HEK293 (cell line): ENCODE results near the gene IGSF9B.

Experiments used
- CTCF ChIA-PET: fragments of 350-600 bp; formaldehyde crosslinking; extraction: SDS; loops from one replicate; lab custom pipeline; 2021; ENCODE audit warnings: antibody characterized with exemption; lab: Yijun Ruan, JAX
- POLR2A ChIA-PET: fragments of 300-600 bp; formaldehyde crosslinking; extraction: SDS; loops from one replicate; lab custom pipeline; 2020; ENCODE audit warnings: antibody characterized with exemption, inconsistent platforms; lab: Yijun Ruan, JAX
- H3K27ac ChIP-seq: fragments of 200-500 bp; sonication (Bioruptor generic); 2 replicates; pipeline ENCODE4 v1.5.1; 2014; ENCODE audit warnings: low read depth, low read length, control low read depth, inconsistent platforms; ENCODE audit errors: extremely low read depth
- H3K36me3 ChIP-seq, 2 experiments: fragments of 200-500 bp in 1 of 2; sonication (Bioruptor generic) in 1 of 2; 1 replicate in 1 of 2; 2 replicates in 1 of 2; pipeline ENCODE4 v1.5.1; 2014 to 2017; ENCODE audit warnings: inconsistent platforms in 2 of 2, low read length in 2 of 2; ENCODE audit not compliant: control insufficient read depth in 2 of 2, insufficient read depth in 1 of 2
- H3K4me1 ChIP-seq: fragments of 200-500 bp; sonication (Bioruptor generic); 2 replicates; pipeline ENCODE4 v1.5.1; 2014; ENCODE audit warnings: mild to moderate bottlenecking, low read length, inconsistent platforms; ENCODE audit not compliant: control insufficient read depth, insufficient read depth
- H3K4me3 ChIP-seq: 2 replicates; pipeline ENCODE4 v1.5.1; 2011; ENCODE audit warnings: low read depth, mild to moderate bottlenecking, control low read depth, low read length, moderate library complexity
- H3K9me3 ChIP-seq: fragments of 200-500 bp; sonication (Bioruptor generic); 2 replicates; pipeline ENCODE4 v1.5.1; 2014; ENCODE audit warnings: low read depth, low read length, inconsistent platforms; ENCODE audit not compliant: control insufficient read depth, insufficient read depth
- GFI1B ChIP-seq: fragments of 450-650 bp; formaldehyde crosslinking; IDR thresholded peaks from 2 replicates; pipeline ENCODE4 v1.5.1; 2016; ENCODE audit warnings: missing biosample characterization, missing genetic modification characterization
- REPIN1 ChIP-seq: fragments of 450-650 bp; formaldehyde crosslinking; IDR thresholded peaks from 2 replicates; pipeline ENCODE4 v1.5.1; 2017; ENCODE audit warnings: missing biosample characterization, missing genetic modification characterization, low read depth
- ZBTB7A ChIP-seq: fragments of 450-650 bp; formaldehyde crosslinking; IDR thresholded peaks from 2 replicates; pipeline ENCODE4 v1.5.1; 2016; ENCODE audit warnings: low read depth, missing biosample characterization, missing genetic modification characterization
- ZNF10 ChIP-seq: fragments of 450-650 bp; formaldehyde crosslinking; IDR thresholded peaks from 2 replicates; pipeline ENCODE4 v1.5.1; 2017; ENCODE audit warnings: missing biosample characterization, missing genetic modification characterization
- ZNF140 ChIP-seq: fragments of 450-650 bp; formaldehyde crosslinking; IDR thresholded peaks from 2 replicates; pipeline ENCODE4 v1.5.1; 2016; ENCODE audit warnings: missing biosample characterization, missing genetic modification characterization
- ZNF292 ChIP-seq: fragments of 450-650 bp; formaldehyde crosslinking; IDR thresholded peaks from 2 replicates; pipeline ENCODE4 v1.5.1; 2016; ENCODE audit warnings: low read depth, missing biosample characterization, missing genetic modification characterization, borderline replicate concordance
- ZNF311 ChIP-seq: fragments of 450-650 bp; formaldehyde crosslinking; IDR thresholded peaks from 2 replicates; pipeline ENCODE4 v1.5.1; 2017; ENCODE audit warnings: missing biosample characterization, missing genetic modification characterization, borderline replicate concordance
- ZNF341 ChIP-seq: fragments of 450-650 bp; formaldehyde crosslinking; IDR thresholded peaks from 2 replicates; pipeline ENCODE4; 2016; ENCODE audit warnings: low read depth, missing biosample characterization, missing genetic modification characterization
- ZNF423 ChIP-seq: fragments of 450-650 bp; formaldehyde crosslinking; IDR thresholded peaks from 2 replicates; pipeline ENCODE4 v1.5.1; 2016; ENCODE audit warnings: missing biosample characterization, missing genetic modification characterization
- ZNF433 ChIP-seq: fragments of 450-650 bp; formaldehyde crosslinking; IDR thresholded peaks from 2 replicates; pipeline ENCODE4 v1.5.1; 2016; ENCODE audit warnings: missing biosample characterization, missing genetic modification characterization, low read depth
- ZNF501 ChIP-seq: fragments of 450-650 bp; formaldehyde crosslinking; IDR thresholded peaks from 2 replicates; pipeline ENCODE4 v1.5.1; 2016; ENCODE audit warnings: missing biosample characterization, missing genetic modification characterization
- ZNF555 ChIP-seq: fragments of 450-650 bp; formaldehyde crosslinking; conservative IDR thresholded peaks from 2 replicates; pipeline ENCODE4 v1.5.1; 2017; ENCODE audit warnings: missing biosample characterization, mild to moderate bottlenecking, missing genetic modification characterization, inconsistent platforms
- ZNF571 ChIP-seq: fragments of 450-650 bp; formaldehyde crosslinking; IDR thresholded peaks from 2 replicates; pipeline ENCODE4 v1.5.0; 2017; ENCODE audit warnings: missing biosample characterization, missing genetic modification characterization
- ZNF596 ChIP-seq: fragments of 450-650 bp; IDR thresholded peaks from 2 replicates; pipeline ENCODE4 v1.5.0; 2018; ENCODE audit warnings: missing biosample characterization, mild to moderate bottlenecking, missing genetic modification characterization, moderate library complexity
- ZNF768 ChIP-seq: fragments of 450-650 bp; formaldehyde crosslinking; IDR thresholded peaks from 2 replicates; pipeline ENCODE4 v1.5.1; 2018; ENCODE audit warnings: missing biosample characterization, mild to moderate bottlenecking, missing genetic modification characterization
- ZSCAN16 ChIP-seq: fragments of 450-650 bp; formaldehyde crosslinking; IDR thresholded peaks from 2 replicates; pipeline ENCODE4 v1.5.1; 2016; ENCODE audit warnings: missing biosample characterization, missing genetic modification characterization
- TF ChIP-seq, protein P1 (sequence below): fragments of 450-650 bp; formaldehyde crosslinking; IDR thresholded peaks from 2 replicates; pipeline ENCODE4 v1.5.0; 2017; ENCODE audit warnings: missing biosample characterization, missing genetic modification characterization, borderline replicate concordance
- TF ChIP-seq, protein P2 (sequence below): IDR thresholded peaks from 2 replicates; pipeline ENCODE4 v1.6.1; 2011; ENCODE audit warnings: mild to moderate bottlenecking, low read depth, low read length, borderline replicate concordance
- TF ChIP-seq, protein P3 (sequence below): fragments of 450-650 bp; formaldehyde crosslinking; IDR thresholded peaks from 2 replicates; pipeline ENCODE4 v1.5.1; 2016; ENCODE audit warnings: missing biosample characterization, missing genetic modification characterization, low read depth

IGSF9B gene

GRCh38 chr11:133922078-133922870 lies 34.5 kb downstream of the IGSF9B start:
- Histone ChIP-seq H3K9me3 (no peaks in the 10 kb centered on the region), H3K4me3 (no peak overlapping the region), H3K4me1 (no peaks in the 10 kb centered on the region), H3K36me3 (peaks cover 0 to 45% of the 10 kb centered on the region in 2 experiments; a peak in 1 of 3 replicates), H3K27ac (no peak overlapping the region)
- TF ChIP-seq ZNF555 (tag by site-specific recombination) (no peak), ZNF140 (tag by site-specific recombination) (no peak)
- POLR2A ChIA-PET, result no interaction called here
- CTCF ChIA-PET, result interaction anchor here (2.2 kb wide), 1 partner anchor 11 kb away, joined by 9 read pairs; no protein-coding TSS in a partner anchor

DNA sequence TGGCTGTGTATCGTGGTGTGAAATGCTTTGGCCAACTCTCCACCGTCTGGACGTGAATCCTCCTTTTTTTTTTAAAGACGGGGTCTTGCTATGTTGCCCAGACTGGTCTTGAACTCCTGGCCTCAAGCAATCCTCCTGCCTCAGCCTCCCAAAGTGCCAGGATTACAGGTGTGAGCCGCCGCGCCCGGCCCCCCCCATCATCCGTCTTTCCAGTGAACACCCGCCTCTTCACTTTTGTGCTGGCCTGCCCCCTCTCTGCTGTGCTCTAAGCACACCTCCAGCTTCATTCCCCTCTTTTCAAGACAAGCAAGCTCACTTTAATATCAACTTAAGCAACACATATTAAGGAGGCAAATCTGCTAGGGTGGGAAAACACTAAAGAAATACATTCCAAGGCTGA lies 35.3 kb downstream of the IGSF9B start:
- CTCF ChIA-PET, result interaction anchor here (0.7 to 0.8 kb wide), 2 partner anchors 217 to 676 kb away, joined by 3 to 4 read pairs; no protein-coding TSS in a partner anchor
- no peaks in the 10 kb centered on the region for H3K4me1 ChIP-seq
- H3K4me3 ChIP-seq, result no peak overlapping the region
- peaks cover 0 to 43% of the 10 kb centered on the region in 2 experiments; a peak in 1 of 3 replicates for H3K36me3 ChIP-seq
- TF ChIP-seq ZNF596 (tag by site-specific recombination), result no peak
- TF ChIP-seq REPIN1 (tag by site-specific recombination), result no peak
- TF ChIP-seq, protein P1, sequence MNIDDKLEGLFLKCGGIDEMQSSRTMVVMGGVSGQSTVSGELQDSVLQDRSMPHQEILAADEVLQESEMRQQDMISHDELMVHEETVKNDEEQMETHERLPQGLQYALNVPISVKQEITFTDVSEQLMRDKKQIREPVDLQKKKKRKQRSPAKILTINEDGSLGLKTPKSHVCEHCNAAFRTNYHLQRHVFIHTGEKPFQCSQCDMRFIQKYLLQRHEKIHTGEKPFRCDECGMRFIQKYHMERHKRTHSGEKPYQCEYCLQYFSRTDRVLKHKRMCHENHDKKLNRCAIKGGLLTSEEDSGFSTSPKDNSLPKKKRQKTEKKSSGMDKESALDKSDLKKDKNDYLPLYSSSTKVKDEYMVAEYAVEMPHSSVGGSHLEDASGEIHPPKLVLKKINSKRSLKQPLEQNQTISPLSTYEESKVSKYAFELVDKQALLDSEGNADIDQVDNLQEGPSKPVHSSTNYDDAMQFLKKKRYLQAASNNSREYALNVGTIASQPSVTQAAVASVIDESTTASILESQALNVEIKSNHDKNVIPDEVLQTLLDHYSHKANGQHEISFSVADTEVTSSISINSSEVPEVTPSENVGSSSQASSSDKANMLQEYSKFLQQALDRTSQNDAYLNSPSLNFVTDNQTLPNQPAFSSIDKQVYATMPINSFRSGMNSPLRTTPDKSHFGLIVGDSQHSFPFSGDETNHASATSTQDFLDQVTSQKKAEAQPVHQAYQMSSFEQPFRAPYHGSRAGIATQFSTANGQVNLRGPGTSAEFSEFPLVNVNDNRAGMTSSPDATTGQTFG (tag by site-specific recombination), result no peak
- TF ChIP-seq, protein P2, sequence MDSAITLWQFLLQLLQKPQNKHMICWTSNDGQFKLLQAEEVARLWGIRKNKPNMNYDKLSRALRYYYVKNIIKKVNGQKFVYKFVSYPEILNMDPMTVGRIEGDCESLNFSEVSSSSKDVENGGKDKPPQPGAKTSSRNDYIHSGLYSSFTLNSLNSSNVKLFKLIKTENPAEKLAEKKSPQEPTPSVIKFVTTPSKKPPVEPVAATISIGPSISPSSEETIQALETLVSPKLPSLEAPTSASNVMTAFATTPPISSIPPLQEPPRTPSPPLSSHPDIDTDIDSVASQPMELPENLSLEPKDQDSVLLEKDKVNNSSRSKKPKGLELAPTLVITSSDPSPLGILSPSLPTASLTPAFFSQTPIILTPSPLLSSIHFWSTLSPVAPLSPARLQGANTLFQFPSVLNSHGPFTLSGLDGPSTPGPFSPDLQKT, result no peak
- no peak for TF ChIP-seq ZNF311 (tag by site-specific recombination)
- TF ChIP-seq, protein P3, sequence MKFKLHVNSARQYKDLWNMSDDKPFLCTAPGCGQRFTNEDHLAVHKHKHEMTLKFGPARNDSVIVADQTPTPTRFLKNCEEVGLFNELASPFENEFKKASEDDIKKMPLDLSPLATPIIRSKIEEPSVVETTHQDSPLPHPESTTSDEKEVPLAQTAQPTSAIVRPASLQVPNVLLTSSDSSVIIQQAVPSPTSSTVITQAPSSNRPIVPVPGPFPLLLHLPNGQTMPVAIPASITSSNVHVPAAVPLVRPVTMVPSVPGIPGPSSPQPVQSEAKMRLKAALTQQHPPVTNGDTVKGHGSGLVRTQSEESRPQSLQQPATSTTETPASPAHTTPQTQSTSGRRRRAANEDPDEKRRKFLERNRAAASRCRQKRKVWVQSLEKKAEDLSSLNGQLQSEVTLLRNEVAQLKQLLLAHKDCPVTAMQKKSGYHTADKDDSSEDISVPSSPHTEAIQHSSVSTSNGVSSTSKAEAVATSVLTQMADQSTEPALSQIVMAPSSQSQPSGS (tag by site-specific recombination), result no peak
- no peak for TF ChIP-seq ZNF10 (tag by site-specific recombination)
- no peak for TF ChIP-seq ZNF571 (tag by site-specific recombination)
- no peak for TF ChIP-seq GFI1B
- TF ChIP-seq, all 188 proteins: peak for 0
- H3K9me3 ChIP-seq, result no peaks in the 10 kb centered on the region
- POLR2A ChIA-PET, result no interaction called here
- H3K27ac ChIP-seq, result no peak overlapping the region

GRCh38 chr11:133921026-133921425 lies 35.7 kb downstream of the IGSF9B start:
- Histone ChIP-seq H3K36me3 (peaks cover 0 to 38% of the 10 kb centered on the region in 2 experiments; a peak in 1 of 3 replicates), H3K4me1 (no peaks in the 10 kb centered on the region), H3K4me3 (no peak overlapping the region), H3K9me3 (no peaks in the 10 kb centered on the region), H3K27ac (no peak overlapping the region)
- TF ChIP-seq ZNF292 (tag by site-specific recombination) (no peak), ZNF501 (no peak), ZNF433 (tag by site-specific recombination) (no peak), ZSCAN16 (tag by site-specific recombination) (no peak), ZNF341 (tag by site-specific recombination) (no peak), ZNF423 (tag by site-specific recombination) (no peak), ZBTB7A (tag by site-specific recombination) (no peak), ZNF768 (tag by site-specific recombination) (no peak)
- ChIA-PET CTCF (interaction anchor here (0.7 to 0.8 kb wide), 2 partner anchors 218 to 677 kb away, joined by 3 to 4 read pairs; no protein-coding TSS in a partner anchor), POLR2A (no interaction called here)
